WTC11 (cell line): ENCODE measurements around the gene TCF21. TPM values are rescaled to one million over a fixed set of nuclear protein-coding genes. Genes with fewer than 3 reads are reported as not detected.

Experiments
- ATAC-seq: fragments of 200-7000 bp; cut with Tn5 transposase; 2 replicates; pipeline ENCODE4 v1.10.0; 2021; ENCODE audit warnings: mild to moderate bottlenecking, moderate library complexity
- CTCF ChIA-PET: fragments of 300-600 bp; sonication (Branson Sonifier 250); formaldehyde crosslinking; loops from one replicate; lab custom pipeline; 2021; ENCODE audit warnings: antibody characterized with exemption; lab: Charles Lee
- POLR2A ChIA-PET: fragments of 350-600 bp; sonication (Branson Sonifier 250); formaldehyde crosslinking; loops from one replicate; lab custom pipeline; 2021; ENCODE audit warnings: antibody characterized with exemption; lab: Charles Lee
- DNase-seq: peaks from one replicate; pipeline ENCODE4 v3.0.0; 2021; ENCODE audit warnings: low spot score
- H3K27ac Mint-ChIP-seq: 2 replicates; pipeline ENCODE4 v1.8.0; 2021; ENCODE audit warnings: mixed read lengths
- H3K27me3 Mint-ChIP-seq: 2 replicates; pipeline ENCODE4 v1.8.0; 2021; ENCODE audit warnings: low read depth, mild to moderate bottlenecking, moderate library complexity, mixed read lengths
- H3K36me3 Mint-ChIP-seq: 2 replicates; pipeline ENCODE4 v1.8.0; 2021; ENCODE audit warnings: mixed read lengths
- H3K4me1 Mint-ChIP-seq: 2 replicates; pipeline ENCODE4 v1.8.0; 2022; ENCODE audit warnings: mixed read lengths
- H3K4me3 Mint-ChIP-seq: 2 replicates; pipeline ENCODE4 v1.8.0; 2021; ENCODE audit warnings: mild to moderate bottlenecking, moderate library complexity, mixed read lengths
- H3K9me3 Mint-ChIP-seq: 2 replicates; pipeline ENCODE4 v1.8.0; 2021; ENCODE audit warnings: mixed read lengths
- CBFB ChIP-seq: sonication (generic); formaldehyde crosslinking; IDR thresholded peaks from 2 replicates; pipeline ENCODE4 v1.8.1; 2022; ENCODE audit warnings: mild to moderate bottlenecking, low read depth, missing genetic modification reagents
- E2F4 ChIP-seq: sonication (generic); formaldehyde crosslinking; IDR thresholded peaks from 2 replicates; pipeline ENCODE4 v1.8.1; 2022; ENCODE audit warnings: low read depth, mild to moderate bottlenecking, moderate library complexity, missing genetic modification reagents, borderline replicate concordance
- ELF4 ChIP-seq: sonication (generic); formaldehyde crosslinking; IDR thresholded peaks from 2 replicates; pipeline ENCODE4 v1.8.1; 2022; ENCODE audit warnings: low read depth, mild to moderate bottlenecking, moderate library complexity, missing genetic modification reagents
- HMGXB4 ChIP-seq: sonication (generic); formaldehyde crosslinking; IDR thresholded peaks from 2 replicates; pipeline ENCODE4 v1.8.1; 2023; ENCODE audit warnings: mild to moderate bottlenecking, moderate library complexity, missing genetic modification reagents
- NFE2L1 ChIP-seq: sonication (generic); formaldehyde crosslinking; IDR thresholded peaks from 2 replicates; pipeline ENCODE4 v1.8.1; 2023; ENCODE audit warnings: missing genetic modification reagents
- SOX15 ChIP-seq: fragments of 250-450 bp; sonication (Bioruptor Pico); IDR thresholded peaks from 2 replicates; pipeline ENCODE4 v1.9.0; 2021; ENCODE audit warnings: mild to moderate bottlenecking
- STAT6 ChIP-seq: sonication (generic); formaldehyde crosslinking; conservative IDR thresholded peaks from 2 replicates; pipeline ENCODE4 v1.8.1; 2023; ENCODE audit warnings: mild to moderate bottlenecking, low read depth, missing genetic modification reagents, moderate library complexity
- TEAD1 ChIP-seq: sonication (generic); formaldehyde crosslinking; IDR thresholded peaks from 2 replicates; pipeline ENCODE4 v1.8.0; 2022; ENCODE audit warnings: mild to moderate bottlenecking, missing genetic modification reagents
- USF2 ChIP-seq: sonication (generic); formaldehyde crosslinking; IDR thresholded peaks from 2 replicates; pipeline ENCODE4 v1.8.1; 2023; ENCODE audit warnings: mild to moderate bottlenecking, missing genetic modification reagents, moderate library complexity
- ZBTB43 ChIP-seq: sonication (generic); formaldehyde crosslinking; IDR thresholded peaks from 2 replicates; pipeline ENCODE4 v1.8.1; 2023; ENCODE audit warnings: mild to moderate bottlenecking, missing genetic modification reagents
- ZNF263 ChIP-seq: sonication (generic); formaldehyde crosslinking; IDR thresholded peaks from 2 replicates; pipeline ENCODE4 v1.8.1; 2022; ENCODE audit warnings: low read depth, mild to moderate bottlenecking, moderate library complexity, missing genetic modification reagents
- ZNF317 ChIP-seq: sonication (generic); formaldehyde crosslinking; IDR thresholded peaks from 2 replicates; pipeline ENCODE4 v1.8.1; 2023; ENCODE audit warnings: low read depth, mild to moderate bottlenecking, moderate library complexity, missing genetic modification reagents, borderline replicate concordance
- ZNF416 ChIP-seq: fragments of 250-450 bp; sonication (Bioruptor Pico); IDR thresholded peaks from 2 replicates; pipeline ENCODE4 v1.9.0; 2021; ENCODE audit warnings: mild to moderate bottlenecking, inconsistent platforms
- total RNA-seq: library from RNA; stranded (reverse); gene quantifications from 3 replicates; pipeline ENCODE4 v1.2.3, GENCODE V29; 2021
- TF ChIP-seq, protein P1 (sequence below): sonication (generic); formaldehyde crosslinking; IDR thresholded peaks from 2 replicates; pipeline ENCODE4 v1.8.0; 2022; ENCODE audit warnings: missing genetic modification reagents
- TF ChIP-seq, protein P2 (sequence below): sonication (generic); formaldehyde crosslinking; IDR thresholded peaks from 2 replicates; pipeline ENCODE4 v1.8.1; 2022; ENCODE audit warnings: mild to moderate bottlenecking, moderate library complexity, missing genetic modification reagents

The TCF21 gene
- total RNA-seq, 1 experiment from 2014 or later: 0.22 TPM

DNA sequence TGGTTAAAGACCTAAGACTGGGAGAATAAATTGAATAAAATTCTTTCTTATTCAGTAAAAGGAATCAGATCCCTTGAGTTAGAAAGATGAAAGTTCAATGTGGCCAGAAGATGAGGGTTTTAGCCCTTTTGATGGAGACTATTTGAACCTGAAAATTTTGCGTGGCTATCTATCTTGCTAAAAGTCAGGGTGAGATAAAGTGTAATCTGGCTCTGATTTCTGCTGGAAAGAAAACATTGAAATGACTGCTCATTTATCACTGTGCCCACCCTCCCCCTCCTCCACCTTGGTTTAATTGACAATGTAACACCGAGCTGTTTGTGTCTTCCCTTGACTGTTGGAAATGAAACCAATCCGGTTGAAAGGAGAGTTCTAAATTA, 32.9 kb upstream of the TCF21 start (continued):
- TF ChIP-seq USF2 (CRISPR knock-in tag): no peak
- no peak for TF ChIP-seq STAT6 (CRISPR knock-in tag)

DNA sequence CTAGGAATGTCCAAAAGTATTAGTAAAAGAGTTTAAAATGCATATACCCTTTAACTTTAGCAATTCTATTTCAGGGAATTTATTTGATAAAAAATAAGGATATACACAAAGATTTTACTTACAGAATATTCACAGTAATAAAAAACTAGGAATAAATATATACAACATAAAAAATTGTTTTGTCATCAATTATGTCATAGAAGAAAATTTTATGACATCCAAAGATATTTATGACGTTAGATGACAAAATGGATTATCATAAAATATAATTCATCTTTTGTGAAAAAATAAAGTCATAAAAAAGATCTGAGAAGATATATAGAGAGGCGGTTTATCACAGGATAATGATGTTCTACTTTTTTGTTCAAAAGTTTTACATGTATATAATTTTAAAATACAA, 32.0 kb upstream of the TCF21 start:
- Mint-ChIP-seq H3K4me3 (no peak overlapping the region), H3K27ac (no peak overlapping the region), H3K4me1 (peaks cover 26% of the 10 kb centered on the region), H3K27me3 (peaks cover 38% of the 10 kb centered on the region)
- ATAC-seq: no peak
- POLR2A ChIA-PET: interaction anchor here (0.9 kb wide), 1 partner anchor 19 kb away, joined by 3 read pairs; no protein-coding TSS in a partner anchor
- CTCF ChIA-PET: interaction anchor here (1.2 to 1.8 kb wide), 2 partner anchors 19 to 67 kb away, joined by 4 to 8 read pairs (median 5); no protein-coding TSS in a partner anchor
- TF ChIP-seq E2F4 (no peak), ZBTB43 (CRISPR knock-in tag) (no peak), ELF4 (CRISPR knock-in tag) (no peak), TEAD1 (no peak), HMGXB4 (CRISPR knock-in tag) (no peak), NFE2L1 (CRISPR knock-in tag) (no peak), ZNF317 (CRISPR knock-in tag) (no peak), ZNF416 (CRISPR knock-in tag) (no peak), SOX15 (CRISPR knock-in tag) (no peak), ZNF263 (CRISPR knock-in tag) (no peak), CBFB (CRISPR knock-in tag) (no peak)
- TF ChIP-seq, protein P1, sequence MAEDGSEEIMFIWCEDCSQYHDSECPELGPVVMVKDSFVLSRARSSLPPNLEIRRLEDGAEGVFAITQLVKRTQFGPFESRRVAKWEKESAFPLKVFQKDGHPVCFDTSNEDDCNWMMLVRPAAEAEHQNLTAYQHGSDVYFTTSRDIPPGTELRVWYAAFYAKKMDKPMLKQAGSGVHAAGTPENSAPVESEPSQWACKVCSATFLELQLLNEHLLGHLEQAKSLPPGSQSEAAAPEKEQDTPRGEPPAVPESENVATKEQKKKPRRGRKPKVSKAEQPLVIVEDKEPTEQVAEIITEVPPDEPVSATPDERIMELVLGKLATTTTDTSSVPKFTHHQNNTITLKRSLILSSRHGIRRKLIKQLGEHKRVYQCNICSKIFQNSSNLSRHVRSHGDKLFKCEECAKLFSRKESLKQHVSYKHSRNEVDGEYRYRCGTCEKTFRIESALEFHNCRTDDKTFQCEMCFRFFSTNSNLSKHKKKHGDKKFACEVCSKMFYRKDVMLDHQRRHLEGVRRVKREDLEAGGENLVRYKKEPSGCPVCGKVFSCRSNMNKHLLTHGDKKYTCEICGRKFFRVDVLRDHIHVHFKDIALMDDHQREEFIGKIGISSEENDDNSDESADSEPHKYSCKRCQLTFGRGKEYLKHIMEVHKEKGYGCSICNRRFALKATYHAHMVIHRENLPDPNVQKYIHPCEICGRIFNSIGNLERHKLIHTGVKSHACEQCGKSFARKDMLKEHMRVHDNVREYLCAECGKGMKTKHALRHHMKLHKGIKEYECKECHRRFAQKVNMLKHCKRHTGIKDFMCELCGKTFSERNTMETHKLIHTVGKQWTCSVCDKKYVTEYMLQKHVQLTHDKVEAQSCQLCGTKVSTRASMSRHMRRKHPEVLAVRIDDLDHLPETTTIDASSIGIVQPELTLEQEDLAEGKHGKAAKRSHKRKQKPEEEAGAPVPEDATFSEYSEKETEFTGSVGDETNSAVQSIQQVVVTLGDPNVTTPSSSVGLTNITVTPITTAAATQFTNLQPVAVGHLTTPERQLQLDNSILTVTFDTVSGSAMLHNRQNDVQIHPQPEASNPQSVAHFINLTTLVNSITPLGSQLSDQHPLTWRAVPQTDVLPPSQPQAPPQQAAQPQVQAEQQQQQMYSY (CRISPR knock-in tag): no peak
- TF ChIP-seq, protein P2, sequence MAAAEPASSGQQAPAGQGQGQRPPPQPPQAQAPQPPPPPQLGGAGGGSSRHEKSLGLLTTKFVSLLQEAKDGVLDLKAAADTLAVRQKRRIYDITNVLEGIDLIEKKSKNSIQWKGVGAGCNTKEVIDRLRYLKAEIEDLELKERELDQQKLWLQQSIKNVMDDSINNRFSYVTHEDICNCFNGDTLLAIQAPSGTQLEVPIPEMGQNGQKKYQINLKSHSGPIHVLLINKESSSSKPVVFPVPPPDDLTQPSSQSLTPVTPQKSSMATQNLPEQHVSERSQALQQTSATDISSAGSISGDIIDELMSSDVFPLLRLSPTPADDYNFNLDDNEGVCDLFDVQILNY (CRISPR knock-in tag): no peak
- TF ChIP-seq, all 79 proteins: peak for 0
- DNase-seq: no peak
- Mint-ChIP-seq H3K9me3 (peaks cover 16% of the 10 kb centered on the region), H3K36me3 (peaks cover 4% of the 10 kb centered on the region)
